ENCODE data around the gene PCTP. TPM values are rescaled to one million over a fixed set of nuclear protein-coding genes. Genes with fewer than 3 reads are reported as not detected.
A peak's percentile ranks its signal among the peaks of the same experiment; 100 is the strongest.

PCTP gene
- total RNA-seq, 1 donor, result 11.2 TPM

GRCh38 chr17:55727920-55728319 is 22.9 kb upstream of the PCTP start:
- H3K4me3 ChIP-seq (ENCODE audit: low read depth, low read length), result no peak overlapping the region
- TF ChIP-seq CTCF (IDR thresholded peaks at IDR 0.05; ENCODE audit: insufficient read depth, low read depth, low read length), result no peak
- DNase-seq (ENCODE audit: low read depth), result no peak

DNA sequence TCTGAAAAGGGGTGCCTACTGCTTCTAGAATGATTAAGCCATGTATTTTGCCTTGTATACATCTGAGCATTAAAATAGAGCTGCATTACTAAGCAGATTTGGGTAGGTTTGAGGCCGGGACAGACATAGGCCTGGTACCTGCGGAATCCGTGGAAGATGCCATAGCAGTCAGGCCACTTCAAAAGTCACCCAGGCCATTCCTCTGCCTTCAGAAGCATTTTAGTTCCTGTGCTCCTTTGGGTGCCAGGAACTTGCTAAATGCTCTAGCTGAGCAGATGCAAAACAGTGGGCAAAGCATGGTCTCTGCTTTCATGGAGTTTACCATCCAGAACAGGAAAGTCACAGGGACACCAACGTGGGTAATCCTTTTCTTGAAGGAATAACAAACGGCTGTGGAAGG is 22.5 kb upstream of the PCTP start:
- no peak overlapping the region for H3K4me3 ChIP-seq (ENCODE audit: low read depth, low read length)
- no peak for DNase-seq (ENCODE audit: low read depth)
- no peak for TF ChIP-seq CTCF (IDR thresholded peaks at IDR 0.05; ENCODE audit: insufficient read depth, low read depth, low read length)

DNA sequence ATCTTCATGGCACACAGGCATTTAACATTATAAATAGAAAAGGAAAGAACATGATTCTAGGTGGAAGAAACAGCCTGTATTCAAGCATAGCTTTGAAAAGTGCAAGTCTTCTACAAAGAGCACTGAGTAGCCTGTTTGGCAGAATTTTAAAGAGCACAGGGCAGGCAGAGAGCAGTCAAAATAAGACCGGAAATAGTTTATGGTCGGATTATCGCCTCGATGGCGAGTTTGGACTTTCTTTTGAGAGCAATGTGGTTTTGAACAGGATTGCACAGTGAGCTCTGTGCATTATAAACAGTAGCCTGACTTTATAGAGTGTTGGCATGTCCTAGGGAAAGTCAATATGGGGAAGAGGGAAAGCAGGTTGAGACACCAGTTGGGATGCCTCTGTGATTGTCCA is 22.0 kb upstream of the PCTP start:
- no peak for TF ChIP-seq CTCF (IDR thresholded peaks at IDR 0.05; ENCODE audit: insufficient read depth, low read depth, low read length)
- no peak overlapping the region for H3K4me3 ChIP-seq (ENCODE audit: low read depth, low read length)
- peak; percentile 89 for DNase-seq (ENCODE audit: low read depth)

GRCh38 chr17:55729484-55729883 is 21.4 kb upstream of the PCTP start:
- TF ChIP-seq CTCF (IDR thresholded peaks at IDR 0.05; ENCODE audit: insufficient read depth, low read depth, low read length), result no peak
- H3K4me3 ChIP-seq (ENCODE audit: low read depth, low read length), result no peak overlapping the region
- no peak for DNase-seq (ENCODE audit: low read depth)

DNA sequence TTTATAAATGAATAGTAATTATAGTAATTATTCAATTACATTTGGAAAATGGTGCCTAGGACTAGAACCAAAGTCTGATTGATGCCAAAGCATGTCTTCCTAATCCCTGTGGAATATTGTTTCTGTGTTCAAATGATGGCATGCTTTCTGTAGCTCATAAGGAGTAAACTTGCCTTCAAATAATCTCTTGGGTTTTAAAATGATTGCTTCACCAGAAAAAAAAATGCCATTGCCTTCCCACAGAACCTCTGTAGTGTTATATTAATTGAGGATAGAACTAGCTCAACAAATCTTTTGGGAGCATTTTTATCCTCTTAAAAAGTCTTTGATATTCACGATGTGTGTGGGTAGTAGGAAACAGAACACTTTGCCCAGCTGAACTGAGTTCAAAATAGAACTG is 20.5 kb upstream of the PCTP start:
- H3K4me3 ChIP-seq (ENCODE audit: low read depth, low read length), result no peak overlapping the region
- TF ChIP-seq CTCF (IDR thresholded peaks at IDR 0.05; ENCODE audit: insufficient read depth, low read depth, low read length), result no peak
- peak; percentile 29 for DNase-seq (ENCODE audit: low read depth)

DNA sequence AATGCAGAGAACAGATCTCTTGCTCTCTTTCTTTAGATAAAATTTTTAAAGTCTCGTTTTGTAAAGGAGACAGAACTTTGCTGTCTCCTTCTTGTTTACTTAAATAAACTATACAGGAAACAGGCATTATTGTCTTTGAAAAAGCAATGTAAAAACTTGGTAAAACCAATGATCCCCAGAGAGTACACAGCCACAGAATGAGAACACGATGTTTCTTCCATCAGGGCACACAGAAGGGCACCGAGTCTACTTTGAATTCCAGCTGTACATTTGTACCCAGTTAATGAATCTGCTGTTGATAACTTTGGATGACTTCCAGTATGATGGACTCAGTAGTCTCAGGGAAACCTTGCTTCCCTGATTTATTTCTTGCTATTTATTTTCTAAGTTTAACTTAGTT is 20.0 kb upstream of the PCTP start:
- DNase-seq (ENCODE audit: low read depth), result peak; percentile 22
- no peak overlapping the region for H3K4me3 ChIP-seq (ENCODE audit: low read depth, low read length)
- TF ChIP-seq CTCF (IDR thresholded peaks at IDR 0.05; ENCODE audit: insufficient read depth, low read depth, low read length), result no peak

- peak overlapping the region; percentile 7 for H3K4me3 ChIP-seq (ENCODE audit: low read depth, low read length)
- no peak for TF ChIP-seq CTCF (IDR thresholded peaks at IDR 0.05; ENCODE audit: insufficient read depth, low read depth, low read length)
- DNase-seq (ENCODE audit: low read depth), result peak; percentile 70
These were observed 19.1 kb upstream of the PCTP start for GRCh38 chr17:55731586-55732250.
